Skeletal muscle satellite cell (primary cell): ENCODE measurements around the gene RER1.

Source experiments
- H3K27me3 ChIP-seq: 2 replicates; pipeline ENCODE4 v1.7.0; 2013; ENCODE audit warnings: low read length; ENCODE audit not compliant: control insufficient read depth, insufficient read depth
- H3K36me3 ChIP-seq: 2 replicates; pipeline ENCODE4 v1.7.0; 2013; ENCODE audit warnings: mild to moderate bottlenecking, control low read depth, low read length; ENCODE audit not compliant: insufficient read depth
- H3K4me1 ChIP-seq: 2 replicates; pipeline ENCODE4 v1.7.0; 2013; ENCODE audit warnings: low read length; ENCODE audit not compliant: control insufficient read depth, insufficient read depth
- H3K4me2 ChIP-seq: 2 replicates; pipeline ENCODE4 v1.7.0; 2013; ENCODE audit warnings: mild to moderate bottlenecking, low read length
- H3K4me3 ChIP-seq: 2 replicates; pipeline ENCODE4 v1.7.0; 2013; ENCODE audit warnings: low read length
- H3K9ac ChIP-seq: 2 replicates; pipeline ENCODE4 v1.7.0; 2013; ENCODE audit warnings: mild to moderate bottlenecking, low read depth, low read length, moderate library complexity
- H3K9me3 ChIP-seq: replicated peaks from 2 replicates; pipeline ENCODE4 v1.7.0; 2013; ENCODE audit warnings: mild to moderate bottlenecking, control low read depth, low read length

The RER1 gene

GRCh38 chr1:2416403-2416802 lies 24.8 kb downstream of the RER1 start:
- no peak overlapping the region for H3K9ac ChIP-seq
- no peak overlapping the region for H3K4me3 ChIP-seq
- peaks cover 25% of the 10 kb centered on the region for H3K4me1 ChIP-seq
- H3K27me3 ChIP-seq, result peaks cover 31% of the 10 kb centered on the region
- H3K9me3 ChIP-seq, result no peaks in the 10 kb centered on the region
- H3K4me2 ChIP-seq, result no peak overlapping the region
- no peaks in the 10 kb centered on the region for H3K36me3 ChIP-seq

GRCh38 chr1:2417083-2417832 lies 25.6 kb downstream of the RER1 start:
- Histone ChIP-seq H3K4me2 (no peak overlapping the region), H3K9me3 (no peaks in the 10 kb centered on the region), H3K4me1 (peaks cover 19% of the 10 kb centered on the region), H3K27me3 (peaks cover 31% of the 10 kb centered on the region), H3K36me3 (no peaks in the 10 kb centered on the region), H3K4me3 (no peak overlapping the region), H3K9ac (no peak overlapping the region)

- Histone ChIP-seq H3K4me1 (peaks cover 19% of the 10 kb centered on the region), H3K27me3 (peaks cover 34% of the 10 kb centered on the region), H3K9ac (no peak overlapping the region)
Measured at GRCh38 chr1:2417833-2418225, 26.2 kb downstream of the RER1 start.

GRCh38 chr1:2418791-2419320 lies 27.2 kb downstream of the RER1 start:
- no peaks in the 10 kb centered on the region for H3K36me3 ChIP-seq
- peaks cover 34% of the 10 kb centered on the region for H3K27me3 ChIP-seq
- H3K4me1 ChIP-seq, result peaks cover 11% of the 10 kb centered on the region
- no peak overlapping the region for H3K4me3 ChIP-seq
- H3K9ac ChIP-seq, result no peak overlapping the region
- H3K4me2 ChIP-seq, result no peak overlapping the region
- H3K9me3 ChIP-seq, result peaks cover 4% of the 10 kb centered on the region

More at GRCh38 chr1:2417833-2418225, 26.2 kb downstream of the RER1 start:
- Histone ChIP-seq H3K4me3 (no peak overlapping the region), H3K4me2 (no peak overlapping the region), H3K36me3 (no peaks in the 10 kb centered on the region), H3K9me3 (no peaks in the 10 kb centered on the region)

GRCh38 chr1:2419416-2419815 lies 27.8 kb downstream of the RER1 start:
- no peak overlapping the region for H3K4me3 ChIP-seq
- peaks cover 4% of the 10 kb centered on the region for H3K9me3 ChIP-seq
- H3K4me2 ChIP-seq, result no peak overlapping the region
- peaks cover 34% of the 10 kb centered on the region for H3K27me3 ChIP-seq
- H3K9ac ChIP-seq, result no peak overlapping the region
- no peaks in the 10 kb centered on the region for H3K36me3 ChIP-seq
- H3K4me1 ChIP-seq, result peaks cover 6% of the 10 kb centered on the region

GRCh38 chr1:2422523-2422922 lies 30.9 kb downstream of the RER1 start:
- H3K36me3 ChIP-seq, result no peaks in the 10 kb centered on the region
- H3K4me2 ChIP-seq, result no peak overlapping the region
- no peak overlapping the region for H3K4me3 ChIP-seq
- peaks cover 4% of the 10 kb centered on the region for H3K9me3 ChIP-seq
- no peak overlapping the region for H3K9ac ChIP-seq
- peaks cover 6% of the 10 kb centered on the region for H3K4me1 ChIP-seq
- peaks cover 40% of the 10 kb centered on the region for H3K27me3 ChIP-seq

GRCh38 chr1:2425892-2426291 lies 34.3 kb downstream of the RER1 start:
- Histone ChIP-seq H3K4me3 (no peak overlapping the region), H3K9me3 (peaks cover 8% of the 10 kb centered on the region), H3K9ac (no peak overlapping the region), H3K4me2 (no peak overlapping the region), H3K4me1 (no peaks in the 10 kb centered on the region), H3K27me3 (peaks cover 10% of the 10 kb centered on the region), H3K36me3 (no peaks in the 10 kb centered on the region)

- no peak overlapping the region for H3K4me2 ChIP-seq
- H3K9ac ChIP-seq, result no peak overlapping the region
- H3K27me3 ChIP-seq, result peaks cover 14% of the 10 kb centered on the region
Measured at GRCh38 chr1:2426540-2426939, 34.9 kb downstream of the RER1 start.

GRCh38 chr1:2427051-2427450 lies 35.4 kb downstream of the RER1 start:
- no peak overlapping the region for H3K9ac ChIP-seq
- no peaks in the 10 kb centered on the region for H3K36me3 ChIP-seq
- no peaks in the 10 kb centered on the region for H3K4me1 ChIP-seq
- H3K27me3 ChIP-seq, result peaks cover 19% of the 10 kb centered on the region
- no peak overlapping the region for H3K4me3 ChIP-seq
- H3K4me2 ChIP-seq, result no peak overlapping the region
- peaks cover 8% of the 10 kb centered on the region for H3K9me3 ChIP-seq

More at GRCh38 chr1:2426540-2426939, 34.9 kb downstream of the RER1 start:
- Histone ChIP-seq H3K4me1 (no peaks in the 10 kb centered on the region), H3K4me3 (no peak overlapping the region), H3K36me3 (no peaks in the 10 kb centered on the region), H3K9me3 (peaks cover 8% of the 10 kb centered on the region)

- no peak overlapping the region for H3K4me3 ChIP-seq
- H3K27me3 ChIP-seq, result peaks cover 24% of the 10 kb centered on the region
- no peak overlapping the region for H3K9ac ChIP-seq
- no peaks in the 10 kb centered on the region for H3K4me1 ChIP-seq
- H3K36me3 ChIP-seq, result no peaks in the 10 kb centered on the region
- H3K4me2 ChIP-seq, result no peak overlapping the region
- peaks cover 8% of the 10 kb centered on the region for H3K9me3 ChIP-seq
Measured at GRCh38 chr1:2427976-2428375, 36.3 kb downstream of the RER1 start.

- Histone ChIP-seq H3K4me3 (no peak overlapping the region), H3K27me3 (peaks cover 30% of the 10 kb centered on the region), H3K9me3 (peaks cover 4% of the 10 kb centered on the region), H3K36me3 (no peaks in the 10 kb centered on the region), H3K9ac (no peak overlapping the region), H3K4me1 (no peaks in the 10 kb centered on the region), H3K4me2 (no peak overlapping the region)
Measured at GRCh38 chr1:2428490-2428889, 36.8 kb downstream of the RER1 start.
